Measurements from ENCODE around the gene MDP1. TPM values are rescaled to one million over a fixed set of nuclear protein-coding genes. Genes with fewer than 3 reads are reported as not detected.

Gene MDP1
- total RNA-seq, 1 donor, result 4.5 TPM

- H3K4me1 ChIP-seq (ENCODE audit: insufficient read depth, low read length), result peaks cover 70% of the 10 kb centered on the region
These were observed 24.4 kb upstream of the MDP1 start for GRCh38 chr14:24240110-24240918.

GRCh38 chr14:24238527-24239037 is 22.7 kb upstream of the MDP1 start:
- Histone ChIP-seq H3K4me1 (ENCODE audit: insufficient read depth, low read length) (peaks cover 70% of the 10 kb centered on the region), H3K9me3 (ENCODE audit: low read depth, low read length) (no peaks in the 10 kb centered on the region), H3K27me3 (ENCODE audit: insufficient read depth, low read length) (no peaks in the 10 kb centered on the region), H3K4me3 (ENCODE audit: low read length) (no peak overlapping the region)

More at GRCh38 chr14:24240110-24240918, 24.4 kb upstream of the MDP1 start:
- no peaks in the 10 kb centered on the region for H3K9me3 ChIP-seq (ENCODE audit: low read depth, low read length)
- no peaks in the 10 kb centered on the region for H3K27me3 ChIP-seq (ENCODE audit: insufficient read depth, low read length)
- no peak overlapping the region for H3K4me3 ChIP-seq (ENCODE audit: low read length)

GRCh38 chr14:24238123-24238522 is 22.3 kb upstream of the MDP1 start:
- Histone ChIP-seq H3K4me3 (ENCODE audit: low read length) (no peak overlapping the region), H3K4me1 (ENCODE audit: insufficient read depth, low read length) (peaks cover 70% of the 10 kb centered on the region), H3K27me3 (ENCODE audit: insufficient read depth, low read length) (no peaks in the 10 kb centered on the region), H3K9me3 (ENCODE audit: low read depth, low read length) (no peaks in the 10 kb centered on the region)

GRCh38 chr14:24237463-24237955 is 21.6 kb upstream of the MDP1 start:
- H3K4me3 ChIP-seq (ENCODE audit: low read length), result no peak overlapping the region
- H3K27me3 ChIP-seq (ENCODE audit: insufficient read depth, low read length), result no peaks in the 10 kb centered on the region
- H3K9me3 ChIP-seq (ENCODE audit: low read depth, low read length), result no peaks in the 10 kb centered on the region
- peaks cover 70% of the 10 kb centered on the region for H3K4me1 ChIP-seq (ENCODE audit: insufficient read depth, low read length)

- H3K4me3 ChIP-seq (ENCODE audit: low read length), result no peak overlapping the region
- no peaks in the 10 kb centered on the region for H3K27me3 ChIP-seq (ENCODE audit: insufficient read depth, low read length)
- peaks cover 69% of the 10 kb centered on the region for H3K4me1 ChIP-seq (ENCODE audit: insufficient read depth, low read length)
- no peaks in the 10 kb centered on the region for H3K9me3 ChIP-seq (ENCODE audit: low read depth, low read length)
These were observed 21.0 kb upstream of the MDP1 start for GRCh38 chr14:24236689-24237462.

- Histone ChIP-seq H3K9me3 (ENCODE audit: low read depth, low read length) (no peaks in the 10 kb centered on the region), H3K4me3 (ENCODE audit: low read length) (no peak overlapping the region), H3K27me3 (ENCODE audit: insufficient read depth, low read length) (no peaks in the 10 kb centered on the region), H3K4me1 (ENCODE audit: insufficient read depth, low read length) (peaks cover 69% of the 10 kb centered on the region)
These were observed 20.2 kb upstream of the MDP1 start for GRCh38 chr14:24235804-24236688.

DNA sequence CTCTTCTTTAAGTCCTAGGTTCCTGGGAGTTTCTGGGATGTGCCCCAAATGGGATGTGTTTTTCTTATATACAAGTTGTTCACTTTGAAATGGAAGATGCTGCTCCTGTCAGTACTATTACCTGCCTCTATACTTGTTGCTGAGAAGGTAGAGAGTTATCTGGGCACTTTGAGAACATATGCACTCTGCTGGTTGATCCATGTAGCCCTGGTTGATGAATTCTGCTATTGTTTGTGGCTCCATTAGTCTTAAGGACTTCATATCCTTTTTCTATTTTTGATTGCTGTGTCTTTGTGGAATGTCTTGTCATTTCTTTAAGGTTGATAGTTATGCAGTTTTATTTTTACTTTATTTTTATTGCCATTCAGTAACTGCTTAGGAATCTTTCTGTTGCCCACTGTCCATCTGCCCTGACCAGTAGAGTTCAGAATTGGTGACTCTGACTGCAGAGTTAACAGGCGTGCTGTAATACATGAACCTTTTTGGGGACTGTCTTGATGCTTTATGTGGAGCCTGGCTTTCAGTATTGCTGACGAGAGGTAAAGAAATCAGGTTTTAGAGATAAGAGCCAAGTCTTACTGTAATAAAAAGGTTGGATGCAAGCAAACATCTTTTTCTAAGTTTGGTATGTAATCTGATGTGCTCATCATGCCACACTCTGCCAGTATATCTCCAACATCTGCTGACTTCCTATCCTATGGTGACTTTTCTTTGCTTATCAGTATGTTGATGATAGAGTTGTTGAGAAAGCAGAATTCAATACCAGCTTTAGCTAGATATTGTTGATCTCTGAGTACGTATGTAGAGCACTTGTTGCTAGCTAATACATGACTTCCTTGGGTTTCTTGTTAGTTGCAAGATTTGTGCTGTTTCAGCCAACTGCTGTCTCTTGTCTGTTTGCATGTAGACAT is 18.5 kb upstream of the MDP1 start:
- no peak overlapping the region for H3K4me3 ChIP-seq (ENCODE audit: low read length)
- H3K4me1 ChIP-seq (ENCODE audit: insufficient read depth, low read length), result peaks cover 58% of the 10 kb centered on the region
- no peaks in the 10 kb centered on the region for H3K27me3 ChIP-seq (ENCODE audit: insufficient read depth, low read length)
- H3K9me3 ChIP-seq (ENCODE audit: low read depth, low read length), result no peaks in the 10 kb centered on the region

- H3K9me3 ChIP-seq (ENCODE audit: low read depth, low read length), result no peaks in the 10 kb centered on the region
- H3K4me1 ChIP-seq (ENCODE audit: insufficient read depth, low read length), result peaks cover 49% of the 10 kb centered on the region
- peak overlapping the region; percentile 67 for H3K4me3 ChIP-seq (ENCODE audit: low read length)
- no peaks in the 10 kb centered on the region for H3K27me3 ChIP-seq (ENCODE audit: insufficient read depth, low read length)
These were observed 17.6 kb upstream of the MDP1 start for GRCh38 chr14:24233538-24233866.

GRCh38 chr14:24232645-24233537 is 17.0 kb upstream of the MDP1 start, which contains the start of gene GMPR2:
TSS of gene GMPR2 (plus strand) at chr14:24232929. CDS start at chr14:24233254, 325 bp downstream.
- Histone ChIP-seq H3K27me3 (ENCODE audit: insufficient read depth, low read length) (no peaks in the 10 kb centered on the region), H3K4me3 (ENCODE audit: low read length) (peak within 1 kb of the TSS; percentile 67), H3K4me1 (ENCODE audit: insufficient read depth, low read length) (peaks cover 46% of the 10 kb centered on the region), H3K9me3 (ENCODE audit: low read depth, low read length) (no peaks in the 10 kb centered on the region)

GRCh38 chr14:24232121-24232644 is 16.3 kb upstream of the MDP1 start, which contains the start of gene NEDD8:
TSS of gene NEDD8 (minus strand) at chr14:24232367. CDS start at chr14:24232267, 100 bp downstream.
- H3K4me1 ChIP-seq (ENCODE audit: insufficient read depth, low read length), result peaks cover 42% of the 10 kb centered on the region
- no peaks in the 10 kb centered on the region for H3K9me3 ChIP-seq (ENCODE audit: low read depth, low read length)
- H3K27me3 ChIP-seq (ENCODE audit: insufficient read depth, low read length), result no peaks in the 10 kb centered on the region
- peak within 1 kb of the TSS; percentile 67 for H3K4me3 ChIP-seq (ENCODE audit: low read length)

GRCh38 chr14:24231263-24232120 is 15.6 kb upstream of the MDP1 start:
- no peaks in the 10 kb centered on the region for H3K9me3 ChIP-seq (ENCODE audit: low read depth, low read length)
- H3K4me1 ChIP-seq (ENCODE audit: insufficient read depth, low read length), result peaks cover 42% of the 10 kb centered on the region
- peak overlapping the region; percentile 67 for H3K4me3 ChIP-seq (ENCODE audit: low read length)
- no peaks in the 10 kb centered on the region for H3K27me3 ChIP-seq (ENCODE audit: insufficient read depth, low read length)

DNA sequence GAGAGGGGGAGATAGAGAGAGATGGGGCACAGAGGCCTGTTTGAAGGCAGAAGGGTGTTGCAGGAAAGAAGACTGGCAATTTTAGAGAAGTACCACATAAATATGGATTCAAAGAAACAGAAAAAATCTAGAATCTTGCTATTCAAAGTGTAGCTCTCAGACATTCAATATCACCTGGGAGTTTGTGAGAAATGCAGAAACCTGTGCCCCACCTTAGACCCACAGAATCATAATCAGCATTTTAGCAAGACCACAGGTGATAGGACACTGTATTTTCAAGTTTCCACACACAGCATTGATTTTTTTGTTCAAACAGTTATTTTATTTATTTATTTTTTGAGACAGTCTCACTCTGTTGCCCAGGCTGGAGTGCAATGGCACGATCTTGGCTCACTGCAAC is 13.0 kb upstream of the MDP1 start:
- Histone ChIP-seq H3K27me3 (ENCODE audit: insufficient read depth, low read length) (no peaks in the 10 kb centered on the region), H3K9me3 (ENCODE audit: low read depth, low read length) (no peaks in the 10 kb centered on the region), H3K4me3 (ENCODE audit: low read length) (no peak overlapping the region), H3K4me1 (ENCODE audit: insufficient read depth, low read length) (peaks cover 26% of the 10 kb centered on the region)
